Stomach (tissue), 4 donors: ENCODE results near the gene NFXL1.

ENCODE experiments used
- CTCF ChIP-seq, 7 experiments: fragments of 450-650 bp in 4 of 7; fragments of 200-600 bp in 3 of 7; sonication (generic) in 3 of 7; IDR thresholded peaks; one replicate each; pipeline ENCODE4 v1.5.1; 2016 to 2019; ENCODE audit warnings: antibody characterized with exemption in 7 of 7, control low read depth in 2 of 7, mild to moderate bottlenecking in 1 of 7
- EP300 ChIP-seq: sonication (generic); formaldehyde crosslinking; IDR thresholded peaks from one replicate; pipeline ENCODE4 v1.6.1; 2017; ENCODE audit warnings: antibody characterized with exemption
- POLR2A ChIP-seq, 4 donors: fragments of 450-650 bp; IDR thresholded peaks; one replicate each; pipeline ENCODE4 v1.6.1; 2016; ENCODE audit warnings: antibody characterized with exemption in 4 of 4, control low read depth in 2 of 4, mild to moderate bottlenecking in 1 of 4, moderate library complexity in 1 of 4
- POLR2AphosphoS5 ChIP-seq, 3 donors: sonication (generic); formaldehyde crosslinking; IDR thresholded peaks; one replicate each; pipeline ENCODE4 v1.6.1; 2016; ENCODE audit warnings: antibody characterized with exemption in 3 of 3

DNA sequence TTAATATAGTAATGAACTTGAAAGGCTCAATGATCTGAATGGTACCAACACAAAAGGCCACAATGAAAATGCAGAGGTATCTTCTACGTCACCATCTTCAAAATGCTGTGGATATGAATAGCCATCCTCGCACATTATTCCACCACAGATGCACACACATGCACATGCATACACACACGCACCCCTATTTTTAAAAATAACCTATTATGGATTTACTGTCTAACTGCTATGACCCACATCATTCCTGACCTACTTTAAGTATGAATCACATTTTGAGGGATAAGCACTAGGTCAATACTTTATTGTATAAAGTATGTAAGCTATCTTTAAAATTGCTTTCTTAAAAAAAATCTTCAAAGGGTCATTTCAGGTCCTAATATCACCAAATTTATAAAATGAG is 52.1 kb downstream of the NFXL1 start:
- TF ChIP-seq CTCF (IDR thresholded peaks at IDR 0.05) = no peak
- no peak for TF ChIP-seq POLR2A (IDR thresholded peaks at IDR 0.05)
- no peak for TF ChIP-seq EP300
- TF ChIP-seq POLR2AphosphoS5 (IDR thresholded peaks at IDR 0.05) = no peak
